Heart right ventricle (tissue), 16 donors: ENCODE data around the gene LRRC40. TPM values are rescaled to one million over a fixed set of nuclear protein-coding genes. Genes with fewer than 3 reads are reported as not detected.
A peak's percentile ranks its signal among the peaks of the same experiment; 100 is the strongest.

Source experiments
- ATAC-seq, 8 donors: fragments of 200-7000 bp; cut with Tn5 transposase; one replicate each; pipeline ENCODE4 v1.9.1; 2020; ENCODE audit warnings: mild to moderate bottlenecking in 8 of 8, moderate library complexity in 8 of 8, moderate number of reproducible peaks in 1 of 8
- DNase-seq, 2 donors: peaks; one replicate each; pipeline ENCODE4 v3.0.0-alpha.2; 2020
- H3K27ac ChIP-seq, 10 donors: fragments of 200-600 bp; sonication (generic) in 2 of 10; one replicate each; pipeline versions ENCODE4 v1.5.0 to v1.8.0; 2020 to 2022; ENCODE audit warnings: mild to moderate bottlenecking in 3 of 10
- H3K27me3 ChIP-seq, 7 donors: fragments of 200-600 bp; one replicate each; pipeline ENCODE4 v1.8.0; 2021 to 2022; ENCODE audit warnings: mild to moderate bottlenecking in 2 of 7
- H3K36me3 ChIP-seq, 9 donors: fragments of 200-600 bp; sonication (generic) in 1 of 9; one replicate each; pipeline versions ENCODE4 v1.5.0 to v1.8.0; 2020 to 2022; ENCODE audit warnings: mild to moderate bottlenecking in 2 of 9
- H3K4me1 ChIP-seq, 9 donors: fragments of 200-600 bp; sonication (generic) in 1 of 9; one replicate each; pipeline versions ENCODE4 v1.5.0 to v1.8.0; 2020 to 2022; ENCODE audit warnings: mild to moderate bottlenecking in 4 of 9
- H3K4me3 ChIP-seq, 10 donors: fragments of 200-600 bp; sonication (generic) in 2 of 10; one replicate each; pipeline versions ENCODE4 v1.5.0 to v1.8.0; 2020 to 2022; ENCODE audit warnings: mild to moderate bottlenecking in 7 of 10, moderate library complexity in 2 of 10
- H3K9me3 ChIP-seq, 11 donors: fragments of 200-600 bp in 10 of 11; sonication (generic) in 2 of 11; one replicate each; pipeline versions ENCODE4 v1.5.0 to v1.8.0; 2013 to 2022; ENCODE audit warnings: mild to moderate bottlenecking in 2 of 11, control low read depth in 1 of 11, moderate library complexity in 1 of 11
- CTCF ChIP-seq, 9 donors: fragments of 200-600 bp; sonication (generic) in 2 of 9; IDR thresholded peaks; one replicate each; pipeline versions ENCODE4 v1.5.0 to v1.8.0; 2021 to 2022; ENCODE audit warnings: antibody characterized with exemption in 9 of 9, mild to moderate bottlenecking in 5 of 9, moderate library complexity in 1 of 9
- WGBS, 2 donors: extraction: QIAGEN DNeasy Blood & Tissue Kit; methylation state at CpG; one replicate each; pipeline ENCODE4 v1.1.7; 2013; ENCODE audit warnings: inconsistent platforms in 1 of 2; 5-methylcytosine and 5-hydroxymethylcytosine counted together
- intact Hi-C, 10 donors: fragments of 100-400 bp; cut with DNase I; formaldehyde crosslinking; loops; one replicate each; pipeline versions ENCODE4 v1.11.1 to v1.14.2; 2022
- long read RNA-seq, 3 donors: library from polyadenylated mRNA; unstranded; transcript quantifications; one replicate each; pipeline ENCODE4 v2.0.0, GENCODE V29; 2020 to 2021
- polyA plus RNA-seq, 2 donors: library from polyadenylated mRNA; stranded (reverse); fragments of 200-250 nt; gene quantifications; one replicate each; pipeline ENCODE4 v1.2.3, GENCODE V29; 2013
- total RNA-seq, 10 donors: library from RNA; stranded (reverse); fragmentation: NEBNext Ultra II Directional in 3 of 10; extraction: Animal tissue kit (Norgen Biotek cat#: 25700) in 3 of 10; gene quantifications; one replicate each; pipeline versions ENCODE4 v1.2.1 to v1.2.4, GENCODE V29; 2021 to 2023
- donor health status: Arrhythmogenic right ventricular cardiomyopathy.
- donor health status: ischemic (EF 13 %, LVEDD 7.1; RV severe dilation, severe dysfunction).
- donor health status: healthy with polysubstance abuse.
- donor health status: DM: no; HTN: yes; CAD: no.
- donor health status: DM: no; HTN: no; CAD: no.
- donor health status: ischemic (EF 25% LVEDD 6.9; RV normal size, moderate dysfunction).
- donor health status: ischemic (EF 25% LVEDD 5.7; RV mildly dilated, moderate dysfunction).
- donor health status: healthy.
- donor health status: DM: yes; HTN: yes; CAD: no.
- donor health status: Ischemic cardiomyopathy.
- donor health status: ischemic (EF 35%, LVEDD 5.7; RV mildly dilated, moderate dysfunction).
- donor health status: nonischemic (EF 11% LVEDD 7.7; RV severe dilation, severe dysfunction).
- donor health status: DM: yes; HTN: yes; CAD: no.
- donor health status: PGD.
- donor health status: ischemic (EF 29% LVEDD 5.4; RV normal size, mild dysfunction).
- donor health status: nonischemic (EF 23%, LVEDD 6.1; RV moderate dilation, normal function).

Gene LRRC40
- total RNA-seq (10 to 100 TPM; 10.0 to 12.2 (median 11.2) TPM), polyA plus RNA-seq (10 to 100 TPM in 1 of 2 donors, 1 to 10 TPM in 1; 6.5 to 10.5 TPM)
- long read RNA-seq, donor 1, transcript LRRC40-201 (15 exons, 2,884 nt) = major isoform, 19 of 20 reads
- long read RNA-seq, donor 1, partial matches to known transcripts = 0 of 20 reads
- long read RNA-seq, donor 1, other reads (novel, unspliced or antisense) = 1 of 20 reads
- long read RNA-seq, donor 2, transcript LRRC40-201 (15 exons, 2,884 nt) = major isoform, 20 of 22 reads
- long read RNA-seq, donor 2, partial matches to known transcripts = 0 of 22 reads
- long read RNA-seq, donor 2, other reads (novel, unspliced or antisense) = 2 of 22 reads
- long read RNA-seq, donor 3, transcript LRRC40-201 (15 exons, 2,884 nt) = major isoform, 55 of 83 reads
- long read RNA-seq, donor 3, partial matches to known transcripts = 15 of 83 reads
- long read RNA-seq, donor 3, other reads (novel, unspliced or antisense) = 13 of 83 reads

- DNase-seq (peak; percentile 96), ATAC-seq (peak; percentile 99 to 100 (median 99))
- intact Hi-C loops = loop anchor here in 2 of 10 donors (1.0 to 10.0 kb wide), 3 partner anchors 16 to 209 kb away; partner anchors contain the start of genes CTH (in 2 of the 2) and SRSF11 (in 1 of the 2)
- no peaks in the 10 kb centered on the region for H3K27me3 ChIP-seq
- TF ChIP-seq CTCF (IDR thresholded peaks at IDR 0.05) = no peak
- peaks cover 0 to 70% (median 52%) of the 10 kb centered on the region in 9 donors for H3K4me1 ChIP-seq
- WGBS, 2 donors = 0 to 1% methylated on average over 47 of the region's 47 CpGs
- H3K27ac ChIP-seq = peak within 1 kb of the TSS; percentile 73 to 97 (median 91)
- no peaks in the 10 kb centered on the region for H3K9me3 ChIP-seq
- peaks cover 0 to 21% (median 0%) of the 10 kb centered on the region in 9 donors for H3K36me3 ChIP-seq
- H3K4me3 ChIP-seq = peak within 1 kb of the TSS; percentile 57 to 100 (median 78)
Observed at GRCh38 chr1:70205434-70206118, at the start of gene LRRC40. LRRC40 (minus strand) TSS chr1:70205579; CDS start chr1:70205540, 39 bp downstream.

DNA sequence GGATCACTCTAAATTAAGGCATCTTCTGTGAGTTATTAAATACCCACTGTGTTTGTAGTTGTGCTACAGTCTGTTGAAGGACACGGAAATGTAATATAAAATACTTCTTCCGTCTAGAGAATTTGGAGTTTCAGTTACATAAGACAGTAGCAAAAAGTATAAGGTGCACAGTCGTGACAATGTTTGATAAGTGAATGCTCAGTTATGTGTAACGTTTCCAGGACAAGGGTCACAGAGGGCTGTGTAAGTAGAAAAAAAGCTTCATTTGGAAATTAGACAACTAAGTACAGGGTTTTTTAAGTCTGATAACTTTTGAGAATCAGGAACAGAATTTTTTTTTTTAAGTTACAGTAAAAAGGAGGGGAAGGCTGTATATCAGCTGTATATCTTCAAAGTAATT, 43.4 kb upstream of the LRRC40 start:
- Histone ChIP-seq H3K4me3 (no peak overlapping the region), H3K27ac (no peak overlapping the region), H3K4me1 (peaks cover 0 to 20% (median 6%) of the 10 kb centered on the region in 9 donors), H3K27me3 (no peaks in the 10 kb centered on the region), H3K36me3 (peaks cover 0 to 100% (median 92%) of the 10 kb centered on the region in 9 donors), H3K9me3 (no peaks in the 10 kb centered on the region)
- DNase-seq (no peak), ATAC-seq (no peak)
- WGBS, 2 donors = 68 to 73% methylated on average over 4 of the region's 4 CpGs
- TF ChIP-seq CTCF (IDR thresholded peaks at IDR 0.05) = no peak
- intact Hi-C loops = loop anchor here in 1 of 10 donors (10.0 kb wide), 1 partner anchor 816 kb away; no protein-coding TSS in a partner anchor

GRCh38 chr1:70247768-70248167, 42.4 kb upstream of the LRRC40 start:
- DNase-seq (no peak), ATAC-seq (no peak)
- intact Hi-C loops = loop anchor here in 1 of 10 donors (10.0 kb wide), 1 partner anchor 817 kb away; no protein-coding TSS in a partner anchor
- H3K27me3 ChIP-seq = no peaks in the 10 kb centered on the region
- TF ChIP-seq CTCF (IDR thresholded peaks at IDR 0.05) = no peak
- peaks cover 0 to 20% (median 6%) of the 10 kb centered on the region in 9 donors for H3K4me1 ChIP-seq
- H3K9me3 ChIP-seq = no peaks in the 10 kb centered on the region
- H3K36me3 ChIP-seq = peaks cover 0 to 100% (median 96%) of the 10 kb centered on the region in 9 donors
- H3K27ac ChIP-seq = peak overlapping the region in 1 of 10 donors; percentile 39
- H3K4me3 ChIP-seq = no peak overlapping the region

DNA sequence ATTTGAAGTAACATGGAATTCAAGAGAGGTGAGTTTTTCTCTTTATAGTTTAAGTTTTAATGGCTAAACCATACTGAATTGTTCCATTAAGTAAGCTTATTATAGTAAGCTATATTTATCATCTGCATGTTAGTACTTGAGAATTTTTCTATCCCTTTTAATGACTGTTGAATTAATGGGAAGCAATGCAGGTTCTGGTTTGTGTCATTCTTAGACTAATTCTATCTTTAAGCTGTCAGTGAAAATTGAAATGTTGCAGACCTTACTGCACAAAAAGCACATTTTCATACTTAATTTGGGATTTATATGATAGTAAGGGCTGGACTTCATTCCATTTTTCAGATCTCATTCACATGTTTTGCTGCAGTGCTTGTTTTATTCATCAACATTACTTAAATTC, 41.7 kb upstream of the LRRC40 start:
- intact Hi-C loops = loop anchor here in 1 of 10 donors (10.0 kb wide), 1 partner anchor 818 kb away; no protein-coding TSS in a partner anchor
- peak overlapping the region in 1 of 10 donors; percentile 39 for H3K27ac ChIP-seq
- peak in 2 of 8 donors; percentile 42 to 56 for ATAC-seq
- peaks cover 0 to 20% (median 6%) of the 10 kb centered on the region in 9 donors for H3K4me1 ChIP-seq
- DNase-seq = no peak
- no peaks in the 10 kb centered on the region for H3K27me3 ChIP-seq
- H3K4me3 ChIP-seq = no peak overlapping the region
- TF ChIP-seq CTCF (IDR thresholded peaks at IDR 0.05) = no peak
- no peaks in the 10 kb centered on the region for H3K9me3 ChIP-seq
- H3K36me3 ChIP-seq = peaks cover 0 to 100% (median 96%) of the 10 kb centered on the region in 9 donors
